ENCODE measurements around the gene OPA3.

GRCh38 chr19:45615795-45616703 lies 31.4 kb upstream of the OPA3 start:
- TF ChIP-seq POLR2A (IDR thresholded peaks at IDR 0.05): no peak
- no peak for TF ChIP-seq CTCF (IDR thresholded peaks at IDR 0.05)

All from tibial nerve (tissue), 3 donors.